Measurements from ENCODE around the gene SAMD14. TPM values are rescaled to one million over a fixed set of nuclear protein-coding genes. Genes with fewer than 3 reads are reported as not detected.
A peak's percentile ranks its signal among the peaks of the same experiment; 100 is the strongest.

SAMD14 gene
- total and polyA plus RNA-seq, 10 of the 15 experiments (the other 5 are each of a cell fraction or from before 2014, with no cell fraction given), result 0.06 to 1.7 (median 0.25) TPM; not detected in 3

GRCh38 chr17:50128441-50129352 is 1.3 kb downstream of the SAMD14 start:
- BruUV-seq (replicated peaks), result no TSS peak
- WGBS (ENCODE audit: insufficient coverage, insufficient replicate concordance, low lambda C conversion rate, missing lambda C conversion rate), result 18% methylated on average over 26 of the region's 32 CpGs
- no peak overlapping the region for H3K9ac ChIP-seq (ENCODE audit: control insufficient read depth, insufficient read depth, low read length)

More at GRCh38 chr17:50128441-50129352, 1.3 kb downstream of the SAMD14 start:
- Histone ChIP-seq H3K9me3 (replicated peaks; ENCODE audit: control insufficient read depth, insufficient read depth, low read length) (no peaks in the 10 kb centered on the region), H3K4me3 (no peak overlapping the region), H3K4me2 (ENCODE audit: control insufficient read depth, insufficient read depth) (no peak overlapping the region), H3K79me2 (ENCODE audit: control insufficient read depth, insufficient read depth, low read length) (no peaks in the 10 kb centered on the region), H3K36me3 (ENCODE audit: control insufficient read depth in 2 of 2, insufficient read depth in 2 of 2, low read length in 1 of 2) (peaks cover 0 to 2% of the 10 kb centered on the region in 2 experiments; a peak in 2 of 4 replicates), H3K27ac (ENCODE audit: control insufficient read depth, insufficient read depth) (no peak overlapping the region), H2AFZ (ENCODE audit: control insufficient read depth, low read depth, low read length) (no peak overlapping the region), H4K20me1 (ENCODE audit: control insufficient read depth, insufficient read depth) (no peaks in the 10 kb centered on the region; the same call in 1 of the 2 replicates), H3K27me3 (replicated peaks in 1 of 2; ENCODE audit: control insufficient read depth in 2 of 2, insufficient read depth in 2 of 2, low read length in 1 of 2) (peaks cover 4 to 10% of the 10 kb centered on the region in 2 experiments), H3K4me1 (ENCODE audit: control insufficient read depth, insufficient read depth, low read length) (peaks cover 6% of the 10 kb centered on the region; the same call in 1 of the 2 replicates)
- in situ Hi-C loops (cut with MboI) (no loop called here), intact Hi-C loops (cut with micrococcal nuclease; ENCODE audit: unreplicated experiment) (no loop called here)
- FAIRE-seq (no peak), ATAC-seq (0 out of 3 replicates have a peak, but pooled peaks have one; percentile 7), DNase-seq (ENCODE audit: low read depth, low spot score) (no peak)
- TF ChIP-seq PAX5 (IDR thresholded peaks at IDR 0.05; ENCODE audit: borderline replicate concordance, low read depth, low read length) (no peak), IKZF1 (conservative IDR thresholded peaks at IDR 0.05) (peak; percentile 40), IKZF2 (IDR thresholded peaks at IDR 0.05) (peak in 1 of 2 experiments; percentile 50; a peak in 1 of 4 replicates), NR2C1 (IDR thresholded peaks at IDR 0.05) (peak; percentile 52), MTA2 (IDR thresholded peaks at IDR 0.05; ENCODE audit: low read depth) (0 out of 2 replicates have a peak, but pooled peaks have one; percentile 16), NR2F1 (conservative IDR thresholded peaks at IDR 0.05) (peak; percentile 82), MLLT1 (IDR thresholded peaks at IDR 0.05) (no peak), BHLHE40 (IDR thresholded peaks at IDR 0.05; ENCODE audit: borderline replicate concordance in 1 of 2, low read depth in 2 of 2, low read length in 1 of 2) (no peak), E2F4 (IDR thresholded peaks at IDR 0.05; ENCODE audit: low read depth, low read length) (no peak), IRF5 (IDR thresholded peaks at IDR 0.05; ENCODE audit: borderline replicate concordance) (0 out of 2 replicates have a peak, but pooled peaks have one; percentile 8)
- ChIA-PET RAD21 (ENCODE audit: unreplicated experiment) (interaction anchor here (0.6 kb wide), 1 partner anchor 27 kb away, joined by 3 read pairs; no protein-coding TSS in a partner anchor), POLR2A (no interaction called here), CTCF (interaction anchor here (1.1 kb wide), 1 partner anchor 35 kb away, joined by 3 read pairs; no protein-coding TSS in a partner anchor), SMC1A (ENCODE audit: uncharacterized antibody, unreplicated experiment) (no interaction called here)

All from GM12878 (cell line).